ENCODE measurements around the gene CYS1. TPM values are rescaled to one million over a fixed set of nuclear protein-coding genes. Genes with fewer than 3 reads are reported as not detected.

CYS1 gene
- polyA plus RNA-seq, 3 donors: not detected

DNA sequence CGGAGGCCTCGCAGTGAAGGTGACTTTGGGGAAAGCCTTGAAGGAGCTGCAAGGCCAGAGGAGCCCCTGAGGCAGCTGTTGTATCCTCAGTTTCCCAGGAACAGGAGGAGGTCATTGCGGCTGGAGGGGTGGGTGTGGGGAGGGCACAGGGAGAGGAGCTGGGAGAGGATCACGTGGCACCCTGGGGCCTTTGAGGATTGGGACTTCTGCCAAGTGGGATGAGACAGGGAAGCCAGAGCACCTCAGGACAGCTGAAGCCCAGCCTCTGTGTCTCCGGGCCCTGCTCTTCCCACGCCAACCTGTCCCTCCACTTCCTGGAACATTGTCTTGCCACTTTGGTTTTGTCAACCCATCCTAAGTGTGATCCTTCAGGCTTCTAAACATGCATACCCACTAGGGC lies 23.0 kb upstream of the CYS1 start:
- Histone ChIP-seq H3K9ac (ENCODE audit: insufficient read depth, low read length, poor library complexity, severe bottlenecking) (no peak overlapping the region), H4K20me1 (ENCODE audit: insufficient read depth, low read length) (no peaks in the 10 kb centered on the region), H3K4me1 (ENCODE audit: control insufficient read depth in 1 of 2, insufficient read depth in 2 of 2, low read length in 2 of 2) (no peaks in the 10 kb centered on the region), H3K4me3 (replicated peaks in 1 of 3; ENCODE audit: low read depth in 2 of 3, low read length in 3 of 3) (no peak overlapping the region), H3K36me3 (replicated peaks in 1 of 2; ENCODE audit: control insufficient read depth in 1 of 2, insufficient read depth in 2 of 2, low read length in 2 of 2) (no peaks in the 10 kb centered on the region), H3K4me2 (replicated peaks; ENCODE audit: extremely low read depth, low read length, poor library complexity, severe bottlenecking) (no peak overlapping the region), H3K9me3 (replicated peaks in 1 of 2; ENCODE audit: control insufficient read depth in 1 of 2, insufficient read depth in 1 of 2, low read length in 2 of 2) (peaks cover 0 to 4% of the 10 kb centered on the region in 2 donors), H3K79me2 (ENCODE audit: insufficient read depth, low read length) (no peaks in the 10 kb centered on the region), H3K27me3 (ENCODE audit: control insufficient read depth in 2 of 2, insufficient read depth in 2 of 2, low read length in 2 of 2) (no peaks in the 10 kb centered on the region), H2AFZ (ENCODE audit: insufficient read depth, low read depth, low read length, poor library complexity, severe bottlenecking) (no peak overlapping the region), H3K27ac (ENCODE audit: low read depth in 1 of 2, low read length in 2 of 2) (no peak overlapping the region)
- peaks cover 0 to 3% (median 3%) of the 10 kb centered on the region in 3 donors for H3K27me3 Mint-ChIP-seq (ENCODE audit: low read depth in 3 of 3)
- H3K27ac Mint-ChIP-seq: peak overlapping the region in 1 of 7 donors; percentile 36
- 89% methylated on average over 6 of the region's 6 CpGs for WGBS (ENCODE audit: insufficient coverage)
- intact Hi-C loops (cut with micrococcal nuclease): no loop called here
- TF ChIP-seq, protein P1, sequence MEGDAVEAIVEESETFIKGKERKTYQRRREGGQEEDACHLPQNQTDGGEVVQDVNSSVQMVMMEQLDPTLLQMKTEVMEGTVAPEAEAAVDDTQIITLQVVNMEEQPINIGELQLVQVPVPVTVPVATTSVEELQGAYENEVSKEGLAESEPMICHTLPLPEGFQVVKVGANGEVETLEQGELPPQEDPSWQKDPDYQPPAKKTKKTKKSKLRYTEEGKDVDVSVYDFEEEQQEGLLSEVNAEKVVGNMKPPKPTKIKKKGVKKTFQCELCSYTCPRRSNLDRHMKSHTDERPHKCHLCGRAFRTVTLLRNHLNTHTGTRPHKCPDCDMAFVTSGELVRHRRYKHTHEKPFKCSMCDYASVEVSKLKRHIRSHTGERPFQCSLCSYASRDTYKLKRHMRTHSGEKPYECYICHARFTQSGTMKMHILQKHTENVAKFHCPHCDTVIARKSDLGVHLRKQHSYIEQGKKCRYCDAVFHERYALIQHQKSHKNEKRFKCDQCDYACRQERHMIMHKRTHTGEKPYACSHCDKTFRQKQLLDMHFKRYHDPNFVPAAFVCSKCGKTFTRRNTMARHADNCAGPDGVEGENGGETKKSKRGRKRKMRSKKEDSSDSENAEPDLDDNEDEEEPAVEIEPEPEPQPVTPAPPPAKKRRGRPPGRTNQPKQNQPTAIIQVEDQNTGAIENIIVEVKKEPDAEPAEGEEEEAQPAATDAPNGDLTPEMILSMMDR (IDR thresholded peaks at IDR 0.05): no peak
- peaks cover 0 to 10% of the 10 kb centered on the region in 2 donors for H3K36me3 Mint-ChIP-seq
- peaks cover 2% of the 10 kb centered on the region for H3K4me1 Mint-ChIP-seq
- no peak overlapping the region for H3K4me3 Mint-ChIP-seq
- DNase-seq: no peak
- H3K9me3 Mint-ChIP-seq: peaks cover 3 to 9% (median 6%) of the 10 kb centered on the region in 7 donors

DNA sequence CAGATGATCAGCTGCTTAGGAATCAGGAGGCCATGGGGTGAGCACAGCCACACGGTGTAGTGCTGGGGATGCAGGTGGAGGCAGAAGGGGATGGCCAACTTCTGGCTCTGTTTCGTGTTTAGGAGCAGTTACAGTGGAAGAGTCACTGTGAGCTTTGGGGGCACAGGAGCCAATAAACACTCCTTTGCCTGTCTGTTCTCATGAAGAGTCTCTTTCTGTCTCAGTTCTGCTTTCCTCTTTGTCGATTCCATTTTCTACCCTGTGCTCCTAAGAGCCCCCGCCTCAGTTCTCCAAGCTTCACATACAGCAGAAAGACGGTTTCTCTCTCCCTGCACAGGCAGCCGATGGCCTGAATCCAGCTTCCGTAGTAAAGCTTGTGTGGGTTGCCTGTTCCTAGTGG lies 21.3 kb upstream of the CYS1 start:
- H3K27ac Mint-ChIP-seq: peak overlapping the region in 1 of 7 donors; percentile 2
- H3K4me3 Mint-ChIP-seq: no peak overlapping the region
- peaks cover under 1 to 7% (median 4%) of the 10 kb centered on the region in 3 donors for H3K27me3 Mint-ChIP-seq (ENCODE audit: low read depth in 3 of 3)
- no peak overlapping the region for H3K9ac ChIP-seq (ENCODE audit: insufficient read depth, low read length, poor library complexity, severe bottlenecking)
- WGBS (ENCODE audit: insufficient coverage): 11% methylated on average over 2 of the region's 7 CpGs
- peaks cover 0 to 3% of the 10 kb centered on the region in 2 donors for H3K9me3 ChIP-seq (replicated peaks in 1 of 2; ENCODE audit: control insufficient read depth in 1 of 2, insufficient read depth in 1 of 2, low read length in 2 of 2)
- H3K9me3 Mint-ChIP-seq: peaks cover under 1 to 8% (median 3%) of the 10 kb centered on the region in 7 donors
- peaks cover 0 to 8% of the 10 kb centered on the region in 2 donors for H3K4me1 ChIP-seq (ENCODE audit: control insufficient read depth in 1 of 2, insufficient read depth in 2 of 2, low read length in 2 of 2)
- no peak for DNase-seq
- intact Hi-C loops (cut with micrococcal nuclease): no loop called here
- H3K4me1 Mint-ChIP-seq: peaks cover 8% of the 10 kb centered on the region
- H4K20me1 ChIP-seq (ENCODE audit: insufficient read depth, low read length): no peaks in the 10 kb centered on the region
- H3K79me2 ChIP-seq (ENCODE audit: insufficient read depth, low read length): no peaks in the 10 kb centered on the region
- no peak overlapping the region for H3K4me2 ChIP-seq (replicated peaks; ENCODE audit: extremely low read depth, low read length, poor library complexity, severe bottlenecking)
- TF ChIP-seq, protein P1 (IDR thresholded peaks at IDR 0.05): no peak
- H2AFZ ChIP-seq (ENCODE audit: insufficient read depth, low read depth, low read length, poor library complexity, severe bottlenecking): no peak overlapping the region
- no peak overlapping the region for H3K4me3 ChIP-seq (replicated peaks in 1 of 3; ENCODE audit: low read depth in 2 of 3, low read length in 3 of 3)
- no peak overlapping the region for H3K27ac ChIP-seq (ENCODE audit: low read depth in 1 of 2, low read length in 2 of 2)
- H3K36me3 ChIP-seq (replicated peaks in 1 of 2; ENCODE audit: control insufficient read depth in 1 of 2, insufficient read depth in 2 of 2, low read length in 2 of 2): no peaks in the 10 kb centered on the region
- peaks cover 0 to 3% of the 10 kb centered on the region in 2 donors for H3K36me3 Mint-ChIP-seq
- H3K27me3 ChIP-seq (ENCODE audit: control insufficient read depth in 2 of 2, insufficient read depth in 2 of 2, low read length in 2 of 2): no peaks in the 10 kb centered on the region

Measured in CD14-positive monocyte (primary cell).